Activated CD8-positive, alpha-beta T cell treated with anti-CD3 and anti-CD28 coated beads, Interleukin-2, amount 10 ng/mL, durations not matched to agents 7 days and 5 days (primary cell): Measurements from ENCODE around the gene SRBD1. TPM values are rescaled to one million over a fixed set of nuclear protein-coding genes. Genes with fewer than 3 reads are reported as not detected.
"Not testable (repeated sequence)": the region's sequence is repeated elsewhere in the genome, so short reads cannot be mapped to it uniquely, and the experiment has no call there.

ENCODE experiments used
- ATAC-seq: fragments of 150-1000 bp; cut with Tn5 transposase; one replicate; pipeline ENCODE4 v1.10.0; 2021; ENCODE audit warnings: moderate library complexity
- CTCF ChIA-PET: fragments of 350-600 bp; sonication (Branson Sonifier 250); formaldehyde crosslinking; loops from one replicate; lab custom pipeline; 2021; ENCODE audit warnings: antibody characterized with exemption; lab: Charles Lee
- POLR2A ChIA-PET: fragments of 350-600 bp; sonication (Branson Sonifier 250); formaldehyde crosslinking; loops from one replicate; lab custom pipeline; 2021; ENCODE audit warnings: antibody characterized with exemption; lab: Charles Lee
- DNase-seq: peaks from one replicate; pipeline ENCODE4 v3.0.0-alpha.2; 2020
- H3K27ac Mint-ChIP-seq: one replicate; pipeline ENCODE4 v1.8.0; 2021; ENCODE audit warnings: mild to moderate bottlenecking, mixed read lengths
- H3K27me3 Mint-ChIP-seq: one replicate; pipeline ENCODE4 v1.8.0; 2021; ENCODE audit warnings: low read depth, mixed read lengths
- H3K36me3 Mint-ChIP-seq: one replicate; pipeline ENCODE4 v1.8.0; 2021; ENCODE audit warnings: low read depth, mixed read lengths
- H3K4me1 Mint-ChIP-seq: one replicate; pipeline ENCODE4 v1.8.0; 2021; ENCODE audit warnings: low read depth, mixed read lengths
- H3K4me3 Mint-ChIP-seq: one replicate; pipeline ENCODE4 v1.8.0; 2021; ENCODE audit warnings: mild to moderate bottlenecking, mixed read lengths
- H3K9me3 Mint-ChIP-seq: one replicate; pipeline ENCODE4 v1.8.0; 2022; ENCODE audit warnings: mixed read lengths; ENCODE audit not compliant: insufficient read depth
- total RNA-seq, 2 experiments: library from RNA; stranded (reverse); gene quantifications; one replicate each; pipeline ENCODE4 v1.2.3, GENCODE V29; 2021

Gene SRBD1
- total RNA-seq, 2 experiments from 2014 or later = 19.2 to 22.7 TPM

DNA sequence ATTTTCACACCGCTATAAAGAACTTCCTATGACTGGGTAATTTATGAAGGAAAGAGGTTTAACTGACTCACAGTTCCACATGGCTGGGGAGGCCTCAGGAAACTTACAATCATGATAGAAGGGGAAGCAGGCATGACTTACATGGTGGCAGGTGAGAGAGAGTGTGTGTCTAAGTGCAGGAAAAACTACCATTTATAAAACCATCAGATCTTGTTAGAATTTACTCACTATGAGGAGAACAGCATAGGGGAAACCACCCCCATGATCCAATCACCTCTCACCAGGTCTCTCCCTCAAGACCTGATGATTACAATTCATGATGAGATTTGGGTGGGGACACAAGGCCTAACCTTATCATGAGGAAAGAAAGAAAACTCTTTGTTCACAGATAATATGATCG is 174.6 kb downstream of the SRBD1 start:
- Mint-ChIP-seq H3K36me3 (peaks cover 11% of the 10 kb centered on the region), H3K27me3 (no peaks in the 10 kb centered on the region), H3K27ac (no peak overlapping the region), H3K4me3 (no peak overlapping the region), H3K9me3 (peaks cover 6% of the 10 kb centered on the region), H3K4me1 (no peaks in the 10 kb centered on the region)
- ChIA-PET POLR2A (interaction anchor here (1.0 kb wide), 1 partner anchor 11 kb away, joined by 3 read pairs; no protein-coding TSS in a partner anchor), CTCF (no interaction called here)
- ATAC-seq = no peak
- no peak for DNase-seq

DNA sequence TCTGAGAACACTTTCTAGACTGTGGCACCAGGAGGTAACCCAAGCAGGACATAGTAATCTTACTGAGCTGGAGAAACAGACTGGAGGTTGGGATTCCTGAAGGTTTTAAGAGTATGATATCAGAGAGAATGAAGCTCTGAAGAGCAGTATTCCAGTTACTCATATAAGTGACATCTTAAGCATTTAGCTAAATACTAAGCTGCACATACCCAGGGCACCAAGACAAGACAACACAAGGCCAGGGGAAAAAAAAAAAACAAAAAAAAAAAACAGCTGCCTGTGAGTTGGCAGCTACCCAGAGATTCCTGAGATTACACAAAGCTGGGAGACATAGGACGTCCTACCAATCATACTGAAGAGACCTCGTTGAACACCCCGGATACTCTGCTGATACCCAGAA is 175.8 kb downstream of the SRBD1 start:
- H3K4me3 Mint-ChIP-seq = no peak overlapping the region
- no peak overlapping the region for H3K27ac Mint-ChIP-seq
- peaks cover 14% of the 10 kb centered on the region for H3K9me3 Mint-ChIP-seq
- ChIA-PET CTCF (interaction anchor here (0.9 to 1.5 kb wide), 2 partner anchors 14 to 167 kb away, joined by 3 read pairs; no protein-coding TSS in a partner anchor), POLR2A (interaction anchor here (1.0 kb wide), 1 partner anchor 10 kb away, joined by 3 read pairs; no protein-coding TSS in a partner anchor)
- DNase-seq (no peak), ATAC-seq (no peak)
- peaks cover 19% of the 10 kb centered on the region for H3K36me3 Mint-ChIP-seq
- no peaks in the 10 kb centered on the region for H3K27me3 Mint-ChIP-seq
- H3K4me1 Mint-ChIP-seq = no peaks in the 10 kb centered on the region

DNA sequence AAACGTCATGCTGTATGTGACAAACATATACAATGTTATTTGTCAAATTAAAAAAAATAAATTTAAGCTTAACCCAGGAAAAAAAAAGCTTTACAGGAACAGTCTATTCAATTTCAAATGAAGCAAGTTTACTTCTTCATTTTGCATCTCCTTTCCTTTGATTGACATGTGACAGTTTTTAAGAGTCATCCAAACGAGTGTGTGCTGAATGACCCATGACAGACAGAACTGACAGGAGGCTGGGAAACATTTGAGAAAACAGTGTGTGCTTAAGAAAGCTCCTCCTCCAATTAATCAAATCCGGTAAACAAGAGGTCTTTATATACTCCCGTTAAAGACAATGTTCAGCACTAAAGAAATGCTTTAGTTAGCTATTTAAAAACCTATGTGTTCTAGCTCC is 177.7 kb downstream of the SRBD1 start:
- peaks cover 14% of the 10 kb centered on the region for H3K9me3 Mint-ChIP-seq
- H3K36me3 Mint-ChIP-seq = peaks cover 19% of the 10 kb centered on the region
- H3K27ac Mint-ChIP-seq = no peak overlapping the region
- H3K27me3 Mint-ChIP-seq = no peaks in the 10 kb centered on the region
- no peaks in the 10 kb centered on the region for H3K4me1 Mint-ChIP-seq
- CTCF ChIA-PET = no interaction called here
- POLR2A ChIA-PET = no interaction called here
- no peak for ATAC-seq
- no peak for DNase-seq
- H3K4me3 Mint-ChIP-seq = no peak overlapping the region

DNA sequence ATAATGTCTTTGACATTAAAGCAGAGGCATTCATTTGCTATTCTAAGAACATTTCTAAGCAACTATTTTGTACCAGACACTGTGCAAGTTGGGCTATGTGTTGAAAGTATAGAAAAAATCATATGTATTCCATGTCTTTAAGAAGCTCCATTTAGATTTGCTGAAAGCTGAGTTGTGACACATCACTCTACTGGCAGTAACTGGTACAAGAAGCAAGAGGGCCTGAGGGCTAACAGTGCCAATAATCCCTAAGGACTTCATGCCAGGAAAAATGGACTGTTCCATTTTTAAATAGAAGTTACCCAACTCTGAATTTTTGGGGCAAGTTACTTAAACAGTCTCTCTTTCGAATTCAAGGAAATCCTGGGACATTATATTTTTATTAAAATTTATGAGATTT is 178.7 kb downstream of the SRBD1 start:
- H3K4me1 Mint-ChIP-seq = no peaks in the 10 kb centered on the region
- POLR2A ChIA-PET = interaction anchor here (0.6 kb wide), 1 partner anchor 998 kb away, joined by 4 read pairs; no protein-coding TSS in a partner anchor
- peaks cover 12% of the 10 kb centered on the region for H3K9me3 Mint-ChIP-seq
- CTCF ChIA-PET = no interaction called here
- peaks cover 20% of the 10 kb centered on the region for H3K36me3 Mint-ChIP-seq
- no peak for DNase-seq
- no peaks in the 10 kb centered on the region for H3K27me3 Mint-ChIP-seq
- no peak for ATAC-seq
- no peak overlapping the region for H3K4me3 Mint-ChIP-seq
- no peak overlapping the region for H3K27ac Mint-ChIP-seq

DNA sequence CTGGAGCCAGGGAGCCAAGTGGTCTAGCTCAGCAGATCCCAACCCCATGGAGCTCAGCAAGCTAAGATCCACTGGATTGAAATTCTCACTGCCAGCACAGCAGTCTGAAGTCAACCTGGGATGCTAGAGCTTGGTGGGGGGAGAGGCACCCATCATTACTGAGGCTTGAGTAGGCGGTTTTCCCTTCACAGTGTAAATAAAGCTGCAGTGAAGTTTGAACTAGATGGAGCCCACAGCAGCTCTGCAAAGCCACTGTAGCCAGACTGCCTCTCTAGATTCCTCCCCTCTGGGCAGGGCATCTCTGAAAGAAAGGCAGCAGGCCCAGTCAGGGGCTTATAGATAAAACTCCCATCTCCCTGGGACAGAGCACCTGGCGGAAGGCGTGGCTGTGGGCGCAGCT is 185.0 kb downstream of the SRBD1 start:
- H3K36me3 Mint-ChIP-seq = peaks cover 13% of the 10 kb centered on the region
- H3K27ac Mint-ChIP-seq, H3K4me3 Mint-ChIP-seq, DNase-seq, CTCF ChIA-PET, H3K9me3 Mint-ChIP-seq, H3K4me1 Mint-ChIP-seq, ATAC-seq, H3K27me3 Mint-ChIP-seq: not testable (repeated sequence)
- POLR2A ChIA-PET = interaction anchor here (0.6 to 1.1 kb wide), 2 partner anchors 10 to 1927 kb away, joined by 3 read pairs; no protein-coding TSS in a partner anchor

DNA sequence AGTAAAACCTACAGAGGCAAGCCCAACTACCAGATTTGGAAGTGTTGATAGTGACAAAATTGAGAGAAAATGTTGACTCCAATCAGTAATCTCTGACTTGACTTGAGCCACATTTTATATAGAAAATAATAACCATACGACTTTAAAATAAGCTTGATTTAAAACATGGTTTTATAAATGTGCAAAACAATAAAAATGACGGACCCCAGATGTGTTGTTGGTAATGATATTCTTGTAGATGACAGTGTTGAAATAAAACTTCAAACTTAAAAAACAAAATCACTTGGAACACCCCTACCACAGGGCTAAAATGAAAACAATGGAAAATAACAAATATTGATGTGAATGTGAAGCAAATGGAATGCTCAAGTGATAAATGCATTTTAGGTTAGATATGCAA is 188.1 kb downstream of the SRBD1 start:
- POLR2A ChIA-PET = no interaction called here
- CTCF ChIA-PET = no interaction called here
- no peaks in the 10 kb centered on the region for H3K9me3 Mint-ChIP-seq
- H3K36me3 Mint-ChIP-seq = peaks cover 14% of the 10 kb centered on the region
- H3K4me3 Mint-ChIP-seq = no peak overlapping the region
- H3K4me1 Mint-ChIP-seq = no peaks in the 10 kb centered on the region
- ATAC-seq (no peak), DNase-seq (no peak)
- no peak overlapping the region for H3K27ac Mint-ChIP-seq
- H3K27me3 Mint-ChIP-seq = no peaks in the 10 kb centered on the region

DNA sequence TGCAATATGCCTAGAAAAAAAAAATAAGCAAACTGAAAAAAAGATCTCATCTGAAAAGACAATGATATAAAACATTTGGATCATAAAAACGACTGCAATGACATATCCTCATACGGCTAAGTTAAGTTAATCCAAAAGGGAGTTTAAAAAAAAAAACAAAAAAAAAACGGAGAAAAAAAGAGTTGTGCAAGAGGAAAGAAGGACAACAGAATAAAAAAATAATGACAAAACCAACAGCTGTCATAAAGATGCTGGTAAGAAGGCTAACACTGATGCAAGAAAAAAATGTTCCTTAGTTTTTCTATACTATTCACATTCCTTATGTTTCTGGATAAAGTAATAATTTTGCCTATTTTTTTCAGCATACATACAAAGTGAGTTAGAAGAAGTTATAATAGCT is 192.5 kb downstream of the SRBD1 start:
- no peak overlapping the region for H3K27ac Mint-ChIP-seq
- H3K27me3 Mint-ChIP-seq = no peaks in the 10 kb centered on the region
- ATAC-seq (no peak), DNase-seq (no peak)
- H3K36me3 Mint-ChIP-seq = peaks cover 10% of the 10 kb centered on the region
- POLR2A ChIA-PET = no interaction called here
- no peak overlapping the region for H3K4me3 Mint-ChIP-seq
- H3K4me1 Mint-ChIP-seq = no peaks in the 10 kb centered on the region
- H3K9me3 Mint-ChIP-seq = no peaks in the 10 kb centered on the region
- CTCF ChIA-PET = no interaction called here

DNA sequence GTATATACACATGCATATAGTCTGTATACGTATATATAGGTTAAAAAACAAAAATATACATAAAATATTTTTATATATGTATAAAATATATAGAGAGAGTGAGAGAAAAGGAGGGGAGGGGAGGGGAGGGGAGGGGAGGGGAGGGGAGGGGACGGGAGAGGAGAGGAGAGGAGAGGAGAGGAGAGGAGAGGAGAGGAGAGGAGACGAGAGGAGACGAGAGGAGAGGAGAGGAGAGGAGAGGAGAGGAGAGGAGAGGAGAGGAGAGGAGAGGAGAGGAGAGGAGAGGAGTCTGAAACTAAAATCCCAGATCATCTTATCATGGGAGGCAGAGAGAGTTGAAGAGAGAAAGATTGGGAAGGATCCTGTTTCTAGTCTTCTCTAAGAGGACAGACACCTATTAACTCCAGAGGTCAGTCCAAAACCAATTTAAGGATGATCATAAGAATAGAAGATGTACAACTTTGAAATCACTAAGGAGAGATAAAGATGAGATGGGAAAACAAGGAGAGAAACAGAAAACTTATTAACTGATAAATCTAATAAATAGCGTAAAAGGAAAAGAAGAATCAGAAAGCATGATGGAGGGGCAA is 195.4 kb downstream of the SRBD1 start:
- POLR2A ChIA-PET = no interaction called here
- Mint-ChIP-seq H3K36me3 (peaks cover 23% of the 10 kb centered on the region), H3K9me3 (no peaks in the 10 kb centered on the region), H3K4me3 (no peak overlapping the region), H3K27ac (no peak overlapping the region), H3K27me3 (no peaks in the 10 kb centered on the region), H3K4me1 (no peaks in the 10 kb centered on the region)
- CTCF ChIA-PET = no interaction called here
- ATAC-seq (no peak), DNase-seq (no peak)

DNA sequence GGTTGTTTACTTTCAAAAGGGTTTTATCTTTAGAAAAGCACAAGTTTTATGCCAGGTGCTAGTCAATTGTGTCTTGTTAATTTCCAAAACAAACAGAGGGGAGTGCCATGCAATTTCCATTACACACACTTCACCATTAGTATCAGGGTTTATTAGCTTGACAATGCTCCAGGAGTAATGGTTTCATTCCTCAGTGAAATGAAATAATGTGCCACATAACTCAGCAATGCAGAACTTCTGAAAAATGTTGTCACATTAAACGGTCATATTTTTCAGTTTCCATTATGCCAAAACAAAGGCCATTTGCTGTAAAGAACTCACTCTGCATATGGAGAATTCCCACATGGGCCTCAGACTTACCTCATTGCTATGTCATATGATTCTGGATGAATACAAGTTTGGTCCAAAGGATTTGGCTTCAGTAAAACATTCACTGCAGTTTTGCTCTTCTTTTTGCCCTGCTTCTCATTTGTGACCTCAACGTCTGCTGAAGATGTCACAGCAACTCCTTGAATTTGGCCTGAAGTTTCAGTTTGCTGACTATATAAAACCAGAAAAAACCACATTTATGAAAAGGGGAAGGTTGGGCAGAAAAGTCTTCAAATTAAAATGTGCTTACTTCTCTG is 198.2 kb downstream of the SRBD1 start:
- H3K27me3 Mint-ChIP-seq = no peaks in the 10 kb centered on the region
- no peak overlapping the region for H3K27ac Mint-ChIP-seq

DNA sequence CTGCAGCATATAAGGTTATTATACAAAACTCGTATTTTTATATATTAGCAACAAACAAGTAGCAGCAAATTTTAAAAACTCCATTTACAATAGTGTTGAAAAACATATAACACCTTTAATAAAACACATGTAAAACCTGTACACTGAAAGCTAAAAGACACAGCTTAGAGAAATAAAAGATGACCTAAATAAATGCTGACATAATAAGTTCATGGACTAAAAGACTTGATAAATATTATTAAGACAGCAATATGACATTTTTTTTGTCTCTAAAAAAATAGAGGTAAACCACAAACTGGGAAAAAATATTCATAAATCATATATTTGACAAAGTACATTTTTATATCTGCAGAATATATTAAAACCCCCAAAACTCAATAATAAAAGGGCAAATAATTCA is 201.4 kb downstream of the SRBD1 start:
- no peak for DNase-seq
- ChIA-PET POLR2A (no interaction called here), CTCF (no interaction called here)
- Mint-ChIP-seq H3K9me3 (no peaks in the 10 kb centered on the region), H3K4me3 (no peak overlapping the region), H3K36me3 (peaks cover 17% of the 10 kb centered on the region), H3K4me1 (no peaks in the 10 kb centered on the region), H3K27ac (no peak overlapping the region), H3K27me3 (no peaks in the 10 kb centered on the region)
- ATAC-seq = no peak

More for the DNA sequence above, 198.2 kb downstream of the SRBD1 start:
- Mint-ChIP-seq H3K4me1 (no peaks in the 10 kb centered on the region), H3K9me3 (no peaks in the 10 kb centered on the region), H3K36me3 (peaks cover 19% of the 10 kb centered on the region), H3K4me3 (no peak overlapping the region)
- no peak for ATAC-seq
- DNase-seq = no peak
- ChIA-PET POLR2A (no interaction called here), CTCF (no interaction called here)

DNA sequence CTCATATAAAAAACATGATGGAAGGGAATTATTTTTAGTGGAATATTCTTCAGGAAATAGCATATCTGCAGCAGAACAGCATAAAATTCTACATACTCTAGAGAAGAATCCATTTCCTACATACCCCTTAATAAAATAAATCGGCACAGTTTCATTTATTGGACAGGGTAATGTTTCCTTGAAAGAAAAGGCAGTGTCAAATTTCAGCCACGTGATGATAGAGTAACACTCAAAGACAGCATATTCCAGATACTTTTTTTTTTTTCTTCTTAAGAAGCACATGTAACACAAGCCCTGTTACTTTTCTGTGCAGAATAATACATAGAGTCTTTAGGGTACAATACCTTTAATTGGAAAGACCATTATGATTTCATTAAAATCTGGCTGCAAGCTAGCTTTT is 204.4 kb downstream of the SRBD1 start:
- no peak for ATAC-seq
- Mint-ChIP-seq H3K27me3 (no peaks in the 10 kb centered on the region), H3K36me3 (peaks cover 9% of the 10 kb centered on the region), H3K27ac (no peak overlapping the region), H3K9me3 (no peaks in the 10 kb centered on the region), H3K4me3 (no peak overlapping the region), H3K4me1 (no peaks in the 10 kb centered on the region)
- no peak for DNase-seq
- CTCF ChIA-PET = no interaction called here
- POLR2A ChIA-PET = no interaction called here

DNA sequence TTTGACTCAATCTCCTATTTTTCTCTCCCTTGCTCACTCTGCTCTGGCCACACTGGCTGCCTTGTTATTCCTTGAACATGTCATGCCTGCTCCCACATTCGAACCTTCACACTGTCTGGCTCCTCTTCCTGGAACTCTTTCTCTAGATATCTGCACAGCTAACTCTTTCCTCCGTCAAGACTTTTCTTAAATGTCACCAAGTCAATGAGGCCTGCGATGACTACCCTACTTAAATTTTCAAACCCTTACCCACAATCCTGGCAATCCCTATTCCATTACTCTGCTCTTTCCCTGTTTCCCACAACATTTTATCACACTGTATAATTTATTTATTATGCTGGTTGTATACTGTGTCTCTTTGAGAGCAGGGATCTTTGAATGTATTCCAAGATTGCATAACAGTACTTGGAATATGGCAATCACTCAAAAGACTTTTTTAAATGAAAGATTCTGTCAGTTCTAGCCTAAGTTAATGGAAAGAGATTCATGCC is 206.2 kb downstream of the SRBD1 start:
- ChIA-PET CTCF (no interaction called here), POLR2A (no interaction called here)
- Mint-ChIP-seq H3K4me3 (no peak overlapping the region), H3K27ac (no peak overlapping the region), H3K4me1 (no peaks in the 10 kb centered on the region), H3K27me3 (no peaks in the 10 kb centered on the region), H3K36me3 (no peaks in the 10 kb centered on the region), H3K9me3 (no peaks in the 10 kb centered on the region)
- DNase-seq (no peak), ATAC-seq (no peak)
